Measurements from ENCODE around the gene CAMK2A. TPM values are rescaled to one million over a fixed set of nuclear protein-coding genes. Genes with fewer than 3 reads are reported as not detected.

CAMK2A gene
- total RNA-seq, 1 donor from 2014 or later: not detected

DNA sequence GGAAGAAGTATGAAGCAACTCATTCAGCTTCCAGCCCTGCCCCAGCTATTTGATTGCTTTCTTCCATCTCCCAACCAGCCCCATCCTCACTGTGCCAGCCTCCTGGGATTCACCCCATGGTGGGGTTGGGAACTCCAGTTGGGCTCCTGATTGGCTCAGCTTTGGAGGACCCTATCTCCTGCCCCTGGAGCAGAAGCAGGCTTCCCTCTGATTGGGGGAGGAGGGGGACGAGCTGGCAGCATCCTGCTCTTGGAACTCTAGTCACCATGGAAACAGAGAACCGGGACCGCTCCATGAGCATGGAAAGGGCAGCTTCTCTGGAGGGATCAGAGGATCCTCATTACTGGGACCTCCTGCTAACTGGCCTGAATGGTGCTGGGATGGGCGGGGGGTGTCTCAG, 97.1 kb downstream of the CAMK2A start:
- ATAC-seq (no peak), DNase-seq (ENCODE audit: low spot score) (no peak)

DNA sequence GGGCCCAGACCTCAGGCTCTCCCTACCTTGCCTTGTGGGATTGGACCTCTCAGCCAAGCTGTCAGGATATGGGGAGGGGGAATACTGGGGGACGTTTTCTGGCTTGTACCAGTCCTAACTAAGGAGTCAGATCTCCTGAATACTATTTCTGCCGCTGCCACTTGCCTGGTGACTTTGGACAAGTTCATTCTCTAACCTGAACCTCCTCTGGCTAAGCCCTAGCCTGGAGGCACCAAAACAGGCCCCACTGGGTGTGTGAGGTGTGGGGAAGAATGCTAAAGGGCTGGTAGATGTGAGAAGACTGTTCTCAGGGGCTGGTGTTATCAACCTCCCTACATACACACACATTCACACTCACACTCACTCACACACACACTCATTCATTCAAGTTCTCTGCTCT, 98.6 kb downstream of the CAMK2A start:
- no peak for DNase-seq (ENCODE audit: low spot score)
- ATAC-seq: no peak

DNA sequence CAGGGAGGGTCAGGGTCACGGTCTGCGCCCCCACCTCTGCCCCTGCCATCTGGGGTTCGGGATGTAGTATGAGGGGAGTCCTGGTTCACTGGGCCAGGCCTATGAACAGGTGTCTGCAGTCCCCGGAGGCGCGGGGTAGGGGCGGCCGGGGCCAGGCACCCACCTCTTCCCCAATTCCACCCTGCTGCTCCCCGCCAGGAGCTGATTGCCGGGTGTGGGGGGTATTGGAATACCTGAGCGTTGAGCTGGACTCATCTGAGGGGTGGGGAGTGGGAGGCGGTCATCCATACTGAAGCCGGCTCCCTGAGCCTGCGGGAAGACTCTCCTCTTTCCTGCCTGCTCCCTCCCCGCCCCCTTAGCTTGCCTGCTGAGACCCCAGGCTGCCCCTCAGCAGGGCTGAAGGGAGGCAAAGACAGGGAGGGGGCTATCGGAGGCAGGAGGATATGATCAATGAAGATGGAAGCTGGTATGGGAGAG, 99.0 kb downstream of the CAMK2A start:
- ATAC-seq: no peak
- no peak for DNase-seq (ENCODE audit: low spot score)

DNA sequence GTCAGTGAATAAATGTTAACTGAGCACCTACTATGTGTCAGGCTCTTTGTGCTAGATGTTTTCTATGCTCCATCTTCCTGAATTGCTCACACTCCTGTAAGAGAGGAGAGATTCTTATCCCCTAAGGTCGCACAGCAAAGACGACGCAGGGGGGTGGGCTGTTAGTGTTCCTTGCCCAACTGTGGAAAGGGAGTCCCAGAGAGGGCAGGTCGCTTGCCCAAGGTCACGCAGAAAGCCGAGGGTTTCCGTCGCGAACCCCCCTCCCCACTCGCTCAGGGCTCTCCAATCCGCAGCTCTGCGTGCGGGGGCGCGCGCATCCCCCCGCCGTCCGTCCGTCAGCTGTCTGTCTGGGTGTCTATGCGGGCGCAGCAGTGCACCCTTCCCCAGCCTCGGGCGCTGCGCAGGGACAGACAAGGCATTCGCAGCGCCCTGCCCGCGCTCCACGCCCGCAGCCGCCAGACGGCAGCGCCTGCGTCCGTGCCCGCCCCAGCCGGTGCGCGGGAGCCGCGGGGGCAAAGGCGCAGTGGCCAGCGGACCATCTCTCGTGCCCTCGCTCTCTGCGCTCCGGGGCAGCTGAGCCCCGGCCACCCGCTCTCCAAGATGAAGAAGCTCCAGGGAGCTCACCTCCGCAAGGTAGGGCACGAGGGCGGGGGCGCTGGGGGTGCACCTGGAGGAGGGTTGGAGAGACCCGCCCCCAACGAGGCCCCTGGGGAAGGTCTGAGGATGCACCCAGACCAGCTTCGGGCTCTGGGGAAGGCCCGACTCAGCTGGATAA, 99.7 kb downstream of the CAMK2A start, which contains the start of gene SLC6A7:
TSS of gene SLC6A7 (plus strand) at position 335 of the 775 bp plus-strand sequence. CDS start at position 601, 266 bp downstream.
- ATAC-seq (no peak), DNase-seq (ENCODE audit: low spot score) (no peak)

DNA sequence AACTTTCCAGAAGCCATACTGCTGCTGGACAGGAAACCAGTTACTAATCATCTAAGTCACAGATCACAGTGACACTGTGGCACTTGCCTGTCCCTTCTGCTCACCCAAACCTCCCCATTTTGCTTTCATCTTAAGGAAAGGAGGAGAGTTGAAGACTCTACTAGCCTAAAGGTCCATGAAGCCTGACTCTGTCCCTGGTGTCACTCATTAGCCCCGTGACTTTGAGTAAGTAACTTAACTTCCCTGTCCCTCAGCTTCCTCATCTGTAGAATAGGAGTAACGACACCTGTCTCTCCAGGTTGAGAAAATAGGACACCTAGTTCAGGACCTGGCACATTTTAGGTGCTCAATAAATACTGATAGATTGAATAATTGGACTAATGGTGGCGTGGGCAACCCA, 100.2 kb downstream of the CAMK2A start:
- no peak for DNase-seq (ENCODE audit: low spot score)
- ATAC-seq: no peak

DNA sequence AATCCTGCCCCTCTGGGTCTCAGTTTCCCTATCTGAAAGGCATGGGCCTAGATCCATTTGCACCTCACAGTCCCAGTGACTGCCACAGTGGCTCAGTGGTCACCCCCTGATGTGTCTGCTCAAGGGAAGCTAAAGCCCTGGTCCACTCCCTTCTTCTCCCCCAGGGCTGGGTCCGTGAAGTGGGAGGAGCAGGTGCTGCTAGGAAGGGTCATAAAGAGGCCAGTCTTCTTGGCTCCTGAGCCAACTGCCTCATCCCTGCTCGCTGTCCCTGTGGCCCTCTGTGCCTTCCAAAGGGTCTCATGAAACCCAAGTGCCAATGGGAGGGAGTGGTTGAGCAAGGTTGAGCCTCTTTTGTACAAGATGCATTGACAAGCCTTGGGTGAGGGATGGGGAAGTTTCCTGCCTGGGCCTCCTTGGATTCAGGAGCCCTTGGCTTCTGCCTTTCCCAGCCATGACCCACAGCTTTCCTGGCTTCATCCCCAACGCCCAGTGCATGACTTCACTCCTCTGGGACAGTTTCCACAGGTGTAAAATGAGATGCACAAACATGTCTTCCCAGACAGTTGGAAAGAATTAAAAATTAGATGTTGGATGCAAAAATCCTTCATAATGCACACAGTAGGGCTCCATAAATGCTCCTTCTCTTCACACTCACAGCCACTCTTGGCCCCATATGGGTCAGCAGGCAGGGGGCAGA, 101.3 kb downstream of the CAMK2A start:
- ATAC-seq: no peak
- no peak for DNase-seq (ENCODE audit: low spot score)

DNA sequence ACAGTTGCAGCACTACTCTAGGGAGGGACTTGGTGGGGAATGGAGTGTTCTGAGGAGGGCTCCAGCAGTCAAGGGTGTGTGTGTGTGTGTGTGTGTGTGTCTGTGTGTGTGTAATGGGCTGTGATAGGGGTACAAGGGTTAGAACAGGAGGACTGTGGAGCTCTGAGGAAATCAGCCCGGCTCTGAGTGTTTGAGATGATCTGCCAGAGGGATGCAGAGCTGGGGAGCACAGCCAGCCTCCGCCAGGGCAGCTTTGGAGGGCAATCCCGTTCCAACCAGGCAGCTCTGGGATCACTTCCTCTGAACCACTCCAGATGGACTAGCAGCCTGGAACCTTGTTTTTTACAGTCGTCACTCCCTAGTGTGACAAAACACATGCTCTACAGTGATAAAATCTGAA, 102.7 kb downstream of the CAMK2A start:
- ATAC-seq (no peak), DNase-seq (ENCODE audit: low spot score) (no peak)

DNA sequence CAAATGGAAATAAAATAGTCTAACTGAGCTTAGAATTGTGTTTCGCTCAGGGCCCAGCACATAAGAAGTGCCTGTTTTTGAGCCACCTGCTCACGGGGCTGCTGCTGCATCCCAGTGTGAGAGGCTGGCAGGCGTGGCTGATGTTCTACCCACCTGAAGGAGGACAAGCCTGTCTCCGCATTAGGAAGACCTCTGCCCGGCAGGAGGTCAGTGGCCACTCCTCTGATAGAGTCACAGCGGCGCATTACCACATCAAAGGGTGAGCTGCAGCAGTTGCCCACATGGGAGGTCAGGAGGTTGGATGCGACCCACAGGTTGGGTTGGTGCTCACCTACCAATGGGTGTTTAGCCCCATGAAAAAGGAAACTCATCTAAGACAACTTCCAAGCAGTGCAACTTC, 103.4 kb downstream of the CAMK2A start:
- no peak for DNase-seq (ENCODE audit: low spot score)
- ATAC-seq: no peak

DNA sequence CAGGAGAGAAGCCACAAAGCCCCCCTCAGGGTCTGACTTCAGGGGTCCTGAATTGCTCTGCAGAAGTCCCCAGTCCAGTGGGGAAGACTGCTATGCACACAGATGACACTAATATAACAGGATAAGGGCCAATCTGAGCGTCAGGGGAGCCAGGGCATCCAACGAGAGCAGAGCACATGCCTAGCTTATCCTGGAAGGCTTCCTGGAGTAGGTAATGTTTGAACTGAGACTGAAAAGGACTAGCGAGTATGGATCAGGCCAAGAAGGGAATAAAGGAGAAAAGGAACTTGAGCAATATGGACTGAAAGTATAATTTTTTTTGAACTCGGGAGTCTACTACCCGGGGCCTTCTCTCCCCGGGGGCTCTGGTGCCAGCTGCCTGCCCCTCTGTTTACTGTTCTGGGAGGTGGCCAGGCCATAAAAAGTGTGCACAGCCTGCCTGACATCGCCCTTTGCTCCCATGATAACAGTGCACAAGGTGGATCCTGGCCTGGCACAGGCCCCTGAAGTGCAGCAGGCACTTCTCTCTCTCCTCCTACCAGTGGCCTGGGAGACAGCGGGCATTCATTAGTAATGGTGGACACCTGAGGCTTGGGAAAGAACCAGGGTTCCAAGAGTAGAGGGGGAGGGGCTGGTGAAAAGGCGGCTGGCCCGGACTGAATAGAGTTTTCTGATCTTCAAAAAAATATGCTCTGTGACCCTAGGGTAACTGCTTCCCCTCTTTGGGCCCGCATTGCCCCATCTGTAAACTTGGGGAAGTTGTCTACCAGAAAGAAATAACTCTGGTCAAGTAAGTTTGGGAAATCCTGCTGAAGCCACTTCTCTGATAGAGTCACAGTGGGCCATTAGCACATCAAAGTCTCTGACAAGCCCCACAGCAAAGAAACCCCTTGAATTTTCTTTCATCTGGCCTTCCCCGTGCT, 104.3 kb downstream of the CAMK2A start:
- ATAC-seq: peak; percentile 92
- DNase-seq (ENCODE audit: low spot score): peak; percentile 89

DNA sequence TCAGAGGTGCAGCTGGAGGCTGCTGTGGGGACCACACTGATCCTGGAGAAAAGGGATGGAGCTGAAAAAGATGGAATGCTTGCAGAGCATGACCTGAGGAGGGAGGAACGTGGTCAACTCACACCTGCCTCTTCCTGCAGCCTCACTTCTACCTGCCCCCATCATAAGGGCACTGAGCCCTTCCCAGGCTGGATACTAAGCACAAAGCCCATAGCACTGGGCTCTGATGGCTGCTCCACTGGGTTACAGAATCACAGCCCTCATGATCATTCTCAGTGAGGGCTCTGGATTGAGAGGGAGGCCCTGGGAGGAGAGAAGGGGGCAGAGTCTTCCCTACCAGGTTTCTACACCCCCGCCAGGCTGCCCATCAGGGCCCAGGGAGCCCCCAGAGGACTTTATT, 105.6 kb downstream of the CAMK2A start:
- ATAC-seq: no peak
- no peak for DNase-seq (ENCODE audit: low spot score)

DNA sequence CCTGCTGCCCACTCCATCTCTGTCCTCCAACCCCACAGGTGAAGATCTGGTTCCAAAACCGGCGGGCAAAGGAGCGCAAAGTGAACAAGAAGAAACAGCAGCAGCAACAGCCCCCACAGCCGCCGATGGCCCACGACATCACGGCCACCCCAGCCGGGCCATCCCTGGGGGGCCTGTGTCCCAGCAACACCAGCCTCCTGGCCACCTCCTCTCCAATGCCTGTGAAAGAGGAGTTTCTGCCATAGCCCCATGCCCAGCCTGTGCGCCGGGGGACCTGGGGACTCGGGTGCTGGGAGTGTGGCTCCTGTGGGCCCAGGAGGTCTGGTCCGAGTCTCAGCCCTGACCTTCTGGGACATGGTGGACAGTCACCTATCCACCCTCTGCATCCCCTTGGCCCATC, 106.1 kb downstream of the CAMK2A start:
- DNase-seq (ENCODE audit: low spot score) (no peak), ATAC-seq (no peak)

DNA sequence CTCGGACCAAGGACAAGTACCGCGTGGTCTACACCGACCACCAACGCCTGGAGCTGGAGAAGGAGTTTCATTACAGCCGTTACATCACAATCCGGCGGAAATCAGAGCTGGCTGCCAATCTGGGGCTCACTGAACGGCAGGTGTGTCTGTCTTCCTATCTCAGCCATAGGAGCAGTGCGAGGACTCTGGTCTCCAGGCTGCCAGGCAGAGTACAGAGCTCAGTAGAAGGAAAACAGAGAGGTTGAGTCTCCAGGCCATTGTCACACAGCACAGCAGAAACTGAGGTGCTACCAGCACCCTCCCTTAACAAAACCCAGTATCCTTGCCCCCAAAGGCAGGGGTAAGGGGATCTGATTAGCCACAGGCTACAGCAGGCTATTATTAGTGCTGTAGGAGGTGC, 106.8 kb downstream of the CAMK2A start:
- ATAC-seq: no peak
- no peak for DNase-seq (ENCODE audit: low spot score)

DNA sequence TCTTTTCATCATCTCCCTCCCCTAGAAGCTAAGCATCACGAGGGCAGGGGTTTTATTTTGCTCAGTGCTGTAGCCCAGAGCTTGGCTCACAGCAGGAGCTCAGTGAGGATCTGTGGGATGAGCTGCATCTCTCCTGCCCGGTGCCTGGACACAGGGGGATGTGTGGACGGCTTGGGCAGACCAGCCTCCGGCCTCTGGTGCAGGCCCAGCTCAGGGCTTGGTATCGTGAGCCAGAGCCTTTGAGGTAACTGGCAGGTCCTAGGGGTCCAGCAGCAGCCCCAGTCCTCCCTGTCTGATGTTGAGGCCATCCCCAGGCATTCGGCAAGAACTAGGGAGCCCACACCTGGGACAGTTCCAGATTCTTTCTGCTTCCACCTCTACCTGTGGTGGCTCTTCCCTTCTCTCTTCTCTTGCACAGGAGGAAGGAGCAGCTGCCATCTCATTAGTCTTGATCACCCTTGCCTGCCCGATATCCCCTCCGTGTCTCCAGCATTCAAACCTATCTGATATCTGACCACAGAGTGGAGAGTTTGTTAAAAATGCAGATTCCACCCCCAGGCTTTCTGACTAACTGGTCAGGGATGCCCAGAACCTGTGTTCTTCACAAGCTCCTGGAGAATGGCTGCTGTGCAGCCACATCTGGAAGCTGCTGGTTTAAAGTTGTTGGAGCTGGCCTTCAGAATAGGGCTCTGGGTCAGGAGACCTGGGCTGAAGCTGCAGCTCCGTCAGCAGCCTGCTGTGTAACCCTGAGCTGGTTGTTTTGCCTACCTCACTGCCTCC, 107.6 kb downstream of the CAMK2A start:
- no peak for ATAC-seq
- DNase-seq (ENCODE audit: low spot score): no peak

DNA sequence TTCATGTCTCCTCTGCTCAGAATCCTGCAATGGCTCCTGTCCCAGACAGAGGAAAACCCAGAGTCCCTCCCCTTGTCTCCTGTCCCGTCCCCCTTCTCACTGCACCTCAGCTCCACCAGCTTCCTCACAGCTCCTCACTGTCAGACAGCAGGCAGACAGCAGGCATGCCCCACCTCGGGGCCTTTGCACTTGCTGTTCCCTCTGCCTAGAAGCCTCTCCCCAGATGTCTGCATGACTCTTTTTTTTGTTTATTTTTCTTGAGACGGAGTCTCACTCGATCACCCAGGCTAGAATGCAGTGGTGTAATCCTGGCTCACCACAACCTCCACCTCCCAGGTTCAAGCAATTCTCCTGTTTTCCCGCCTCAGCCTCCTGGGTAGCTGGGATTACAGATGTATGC, 108.5 kb downstream of the CAMK2A start:
- DNase-seq (ENCODE audit: low spot score): no peak
- no peak for ATAC-seq

DNA sequence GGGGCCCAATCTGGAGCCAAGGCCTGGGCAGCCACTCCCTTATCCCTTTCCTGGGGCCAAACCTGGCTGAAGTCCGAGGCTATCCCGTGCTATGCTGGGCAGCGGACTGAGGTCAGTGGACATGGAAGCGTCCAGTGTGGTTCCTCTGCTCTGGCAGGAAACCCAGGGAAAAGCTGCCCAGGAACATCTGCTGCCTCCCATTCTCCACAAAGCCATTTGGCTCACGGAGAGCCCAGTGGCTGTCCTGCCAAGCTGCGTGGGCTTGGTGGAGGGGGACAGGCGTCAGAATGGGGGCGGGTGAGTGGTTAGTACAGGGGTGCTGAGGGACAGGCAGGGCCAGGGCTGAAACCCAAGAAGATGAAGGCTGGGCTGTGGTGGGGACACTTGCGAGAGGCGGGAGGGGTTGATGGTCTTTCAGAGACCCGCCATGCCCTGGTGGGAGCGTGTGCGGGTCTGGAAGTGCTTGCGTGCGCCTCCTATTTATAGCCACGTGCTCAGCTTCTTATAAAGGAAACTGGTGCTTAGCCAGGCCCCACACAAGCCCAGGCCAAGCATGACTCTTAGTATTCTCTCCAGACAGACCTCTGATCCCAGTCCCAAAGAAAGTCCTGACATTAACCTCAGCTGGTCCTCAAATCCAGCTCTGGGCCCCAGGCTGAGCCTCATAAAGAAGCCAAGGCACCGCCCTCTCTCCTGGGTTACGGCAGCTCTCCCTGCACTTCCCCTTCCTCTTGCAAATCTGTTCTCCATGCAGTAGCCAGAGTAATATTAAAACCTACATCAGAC, 109.1 kb downstream of the CAMK2A start:
- peak; percentile 83 for DNase-seq (ENCODE audit: low spot score)
- peak; percentile 83 for ATAC-seq

DNA sequence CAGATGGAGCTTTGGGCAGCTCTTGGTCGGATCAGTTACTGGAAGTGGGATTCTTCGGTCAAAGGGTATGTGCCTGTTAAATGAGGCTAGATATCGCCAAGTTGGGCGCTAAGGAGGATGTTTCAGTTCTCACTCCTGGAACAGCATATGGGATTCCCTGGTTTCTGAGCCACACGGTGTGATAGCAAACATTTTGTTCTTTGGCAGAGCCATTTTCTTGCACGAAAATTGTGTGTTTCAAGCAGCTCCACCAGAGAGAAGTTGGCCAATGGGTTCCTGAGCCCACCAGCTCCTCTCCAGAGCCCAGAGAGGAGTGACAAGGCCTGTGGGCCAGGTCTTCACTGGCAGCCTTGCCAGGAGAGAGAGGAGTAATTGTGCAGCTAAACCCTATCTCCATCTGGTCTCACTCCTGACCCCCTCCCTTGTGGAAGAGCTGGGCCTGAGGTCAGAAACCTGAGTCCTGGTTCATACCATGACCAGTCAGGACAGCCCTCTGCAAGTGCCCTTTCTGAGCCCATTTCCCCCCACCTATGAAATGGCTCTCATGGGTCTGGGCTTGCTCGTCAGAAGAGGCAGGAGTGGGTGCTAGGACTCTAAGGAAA, 110.5 kb downstream of the CAMK2A start:
- ATAC-seq (no peak), DNase-seq (ENCODE audit: low spot score) (no peak)

DNA sequence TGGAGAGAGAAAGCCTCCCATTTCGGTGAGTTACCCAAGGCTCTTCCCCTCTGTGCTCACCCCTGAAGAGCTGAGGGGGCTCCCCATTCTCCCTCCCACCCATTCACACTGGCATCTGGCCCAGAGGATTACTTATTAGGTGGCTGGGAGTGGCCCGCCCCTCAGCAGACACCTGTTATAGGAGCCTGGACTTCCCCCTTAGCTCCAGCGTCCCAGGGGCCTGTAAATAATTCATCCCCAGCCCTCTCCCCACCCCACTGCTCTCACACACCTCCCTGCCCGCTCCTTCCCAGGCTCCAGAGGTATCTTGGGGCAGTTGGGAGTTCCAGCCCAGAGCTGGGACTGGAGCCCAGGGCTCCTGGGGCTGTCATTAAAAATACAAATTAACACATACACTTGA, 111.3 kb downstream of the CAMK2A start:
- ATAC-seq (no peak), DNase-seq (ENCODE audit: low spot score) (no peak)

DNA sequence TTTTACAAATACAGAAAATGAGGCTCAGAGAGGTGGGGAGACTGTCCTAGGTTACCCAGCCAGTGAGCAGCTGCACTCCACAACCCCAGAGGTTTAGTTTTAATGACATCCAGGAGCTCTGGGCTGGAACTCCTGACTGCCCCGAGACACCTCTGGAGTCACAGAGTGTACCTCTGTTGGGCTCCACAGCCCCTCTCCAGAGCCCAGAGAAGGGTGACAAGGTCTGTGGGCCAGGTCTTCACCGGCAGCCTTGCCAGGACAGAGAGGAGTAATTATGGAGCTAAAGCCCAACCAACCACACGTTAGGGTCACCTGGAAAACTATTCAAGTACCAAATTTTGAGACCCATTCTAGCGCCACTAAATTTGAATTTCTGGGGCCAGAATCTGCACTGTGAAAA, 111.9 kb downstream of the CAMK2A start:
- DNase-seq (ENCODE audit: low spot score) (no peak), ATAC-seq (no peak)

DNA sequence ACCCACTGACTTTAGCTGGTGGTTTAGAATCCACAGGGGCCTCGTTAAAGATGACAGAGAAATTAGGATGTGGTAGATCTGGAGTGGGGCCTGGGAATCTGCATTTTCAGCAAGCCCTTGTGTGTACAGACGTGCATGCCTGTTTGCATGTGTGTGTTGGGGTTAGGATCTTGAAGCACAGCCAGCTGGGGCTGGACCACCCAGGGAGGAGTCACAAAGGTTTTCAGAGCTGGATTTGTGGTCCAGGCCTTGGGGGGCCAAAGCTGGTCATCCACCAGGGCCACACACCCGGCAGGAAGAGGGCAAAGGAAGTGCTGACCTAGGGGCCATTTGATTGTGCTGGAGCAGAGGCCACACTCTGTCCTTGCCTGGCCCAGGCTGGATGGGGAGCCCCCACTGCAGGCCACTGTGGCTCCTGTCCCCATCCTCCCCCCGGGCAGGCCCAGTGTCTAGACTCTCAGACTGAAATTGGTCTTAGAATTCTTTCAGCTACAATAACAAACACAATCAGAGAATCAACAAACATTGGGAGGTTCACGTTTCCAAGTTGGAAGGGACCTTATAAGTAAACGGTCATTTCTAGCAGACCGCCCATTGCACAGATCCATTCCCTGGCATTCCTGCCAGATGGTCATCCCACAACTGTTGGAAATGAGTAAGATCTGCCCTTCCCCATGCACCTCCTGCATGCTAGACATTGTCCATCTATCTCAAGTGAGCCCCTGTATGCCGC, 112.7 kb downstream of the CAMK2A start:
- no peak for ATAC-seq
- no peak for DNase-seq (ENCODE audit: low spot score)
